Measurements from ENCODE around the gene COPG2.

- TF ChIP-seq CTCF (IDR thresholded peaks at IDR 0.05) = no peak
- no peak for TF ChIP-seq EZH2 (IDR thresholded peaks at IDR 0.05)
Measured at GRCh38 chr7:130543487-130544010, 125.0 kb downstream of the COPG2 start.
